GM13976 (cell line): ENCODE measurements around the gene UGGT1.

ENCODE experiments used
- DNase-seq: peaks from one replicate; pipeline ENCODE4 v3.0.0; 2012; ENCODE audit warnings: low spot score
- CTCF ChIP-seq: IDR thresholded peaks from 2 replicates; pipeline ENCODE4 v1.5.1; 2012; ENCODE audit warnings: borderline replicate concordance, mild to moderate bottlenecking; ENCODE audit not compliant: insufficient read depth; ENCODE audit errors: extremely low read depth, missing control alignments, control extremely low read depth
- in situ Hi-C: fragments of 300-500 bp; cut with MboI; formaldehyde crosslinking; loops from one replicate; pipeline ENCODE4 v1.12.0; 2022; ENCODE audit warnings: low sequenced_read_pairs, mixed read lengths, inconsistent platforms; ENCODE audit not compliant: unreplicated experiment

The UGGT1 gene

GRCh38 chr2:128234613-128235012 is 143.6 kb downstream of the UGGT1 start:
- TF ChIP-seq CTCF: no peak
- no peak for DNase-seq
- in situ Hi-C loops: no loop called here

- in situ Hi-C loops: no loop called here
- no peak for TF ChIP-seq CTCF
- DNase-seq: no peak
Measured at GRCh38 chr2:128235581-128235980, 144.6 kb downstream of the UGGT1 start.

DNA sequence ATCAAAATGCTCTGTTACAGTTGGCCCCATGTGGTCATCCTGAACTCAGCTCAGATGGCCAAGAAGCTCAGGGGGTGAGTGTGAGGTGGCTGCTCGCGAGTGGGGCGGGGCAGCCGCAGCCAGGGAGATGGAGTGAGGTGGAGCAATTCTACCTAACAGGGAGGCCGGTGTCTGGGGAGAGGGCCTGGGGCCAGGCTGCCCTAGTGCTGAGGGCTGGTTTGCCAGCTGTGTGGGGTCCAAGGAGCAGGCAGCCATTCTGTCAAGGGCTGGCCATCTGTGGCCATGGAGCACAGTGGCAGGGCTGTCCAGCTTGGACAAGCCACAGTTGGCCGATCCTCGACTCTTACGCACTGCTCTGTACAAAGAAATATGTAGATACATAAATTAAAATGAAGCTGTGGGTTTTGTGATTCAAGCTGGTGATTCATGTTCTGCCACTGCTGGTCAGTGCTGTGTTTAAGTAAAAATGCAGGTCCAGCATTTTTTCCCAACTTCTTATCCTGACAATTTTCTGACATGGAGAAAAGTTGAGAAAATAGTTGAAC is 145.6 kb downstream of the UGGT1 start:
- no peak for TF ChIP-seq CTCF
- in situ Hi-C loops: no loop called here
- no peak for DNase-seq

GRCh38 chr2:128237081-128237534 is 146.1 kb downstream of the UGGT1 start:
- DNase-seq: no peak
- in situ Hi-C loops: no loop called here
- TF ChIP-seq CTCF: no peak

DNA sequence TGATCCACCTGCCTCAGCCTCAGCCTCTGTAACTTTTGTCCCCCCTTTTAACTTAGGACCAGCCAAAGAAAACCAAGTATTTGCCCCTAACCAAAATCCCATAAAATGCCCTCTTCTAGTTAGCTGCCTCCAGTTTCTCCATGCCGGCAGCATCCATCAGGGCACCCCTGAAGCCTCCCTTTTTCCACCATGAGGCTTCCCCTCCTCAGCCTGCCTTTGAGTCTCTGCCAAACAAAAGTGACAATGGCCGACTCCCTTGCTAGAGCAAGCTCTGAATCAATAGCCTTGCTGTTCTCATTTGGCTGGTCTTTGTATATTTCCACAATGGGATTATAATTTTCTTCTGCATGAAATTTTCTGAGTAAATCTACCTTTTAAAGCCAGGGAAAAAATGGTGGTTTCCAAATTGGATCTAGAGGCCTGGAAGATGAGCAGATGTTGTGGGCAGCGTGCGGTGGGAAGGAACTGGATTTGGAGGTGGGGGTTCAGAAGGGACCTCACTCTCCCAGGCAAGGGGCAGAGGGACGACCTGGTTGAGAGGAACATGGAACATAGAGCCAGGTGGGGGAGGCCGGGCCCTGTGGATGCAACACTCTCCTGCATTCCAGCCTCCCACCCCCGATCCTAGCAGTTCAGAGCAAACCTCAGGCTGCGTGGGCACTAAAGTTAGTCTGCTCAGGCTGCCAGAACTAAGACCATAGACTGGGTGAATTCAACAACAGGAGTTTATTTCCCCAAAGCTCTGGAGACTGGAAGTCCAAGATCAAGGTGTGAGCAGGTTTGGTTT is 147.1 kb downstream of the UGGT1 start:
- no peak for DNase-seq
- in situ Hi-C loops: no loop called here
- TF ChIP-seq CTCF: no peak

- DNase-seq: no peak
- in situ Hi-C loops: no loop called here
- TF ChIP-seq CTCF: no peak
Measured at GRCh38 chr2:128241896-128242295, 150.9 kb downstream of the UGGT1 start.
